HG02852 (cell line): ENCODE data around the gene PDGFRB.
"Not testable (repeated sequence)": the region's sequence is repeated elsewhere in the genome, so short reads cannot be mapped to it uniquely, and the experiment has no call there.

Experiments
- ATAC-seq: cut with Tn5 transposase; IDR thresholded peaks from one replicate; pipeline ENCODE4 v1.9.1; 2021; ENCODE audit warnings: mild to moderate bottlenecking, moderate library complexity; ENCODE audit not compliant: unreplicated experiment

Gene PDGFRB

DNA sequence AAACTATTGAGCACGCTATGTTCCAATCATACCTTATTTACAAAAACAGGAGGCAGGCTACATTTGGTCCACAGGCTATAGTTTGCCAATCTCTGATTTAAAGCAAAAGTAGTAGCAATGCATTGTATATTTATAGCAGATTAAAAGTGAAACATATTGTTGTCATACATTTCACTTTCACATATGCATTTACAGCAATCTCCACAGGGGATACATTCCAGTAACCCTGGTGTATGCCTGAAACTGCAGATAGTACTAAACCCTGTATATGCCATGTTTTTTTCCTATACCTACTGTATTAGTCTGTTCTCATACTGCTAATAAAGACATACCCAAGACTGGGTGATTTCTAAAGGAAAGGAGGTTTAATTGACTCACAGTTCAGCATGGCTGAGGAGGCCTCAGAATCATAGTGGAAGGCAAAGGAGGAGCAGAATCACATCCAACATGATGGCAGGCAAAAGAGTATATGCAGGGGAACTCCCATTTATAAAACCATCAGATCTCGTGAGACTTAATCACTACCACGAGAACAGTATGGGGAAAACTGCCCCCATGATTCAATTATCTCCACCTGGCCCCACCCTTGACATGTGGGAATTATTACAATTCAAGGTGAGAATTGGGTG lies 63.4 kb downstream of the PDGFRB start:
- peak; percentile 71 for ATAC-seq

GRCh38 chr5:150085950-150086715 lies 69.5 kb downstream of the PDGFRB start, which contains the start of gene CSF1R:
TSS of gene CSF1R (minus strand) at chr5:150086554. CDS start at chr5:150086427, 127 bp downstream.
- no peak for ATAC-seq

- no peak for ATAC-seq
Observed at GRCh38 chr5:150085191-150085912, 70.3 kb downstream of the PDGFRB start.

- ATAC-seq: not testable (repeated sequence)
Observed at GRCh38 chr5:150084754-150085153, 70.9 kb downstream of the PDGFRB start.

GRCh38 chr5:150082889-150083288 lies 72.8 kb downstream of the PDGFRB start:
- no peak for ATAC-seq

GRCh38 chr5:150082374-150082773 lies 73.3 kb downstream of the PDGFRB start:
- peak; percentile 22 for ATAC-seq

DNA sequence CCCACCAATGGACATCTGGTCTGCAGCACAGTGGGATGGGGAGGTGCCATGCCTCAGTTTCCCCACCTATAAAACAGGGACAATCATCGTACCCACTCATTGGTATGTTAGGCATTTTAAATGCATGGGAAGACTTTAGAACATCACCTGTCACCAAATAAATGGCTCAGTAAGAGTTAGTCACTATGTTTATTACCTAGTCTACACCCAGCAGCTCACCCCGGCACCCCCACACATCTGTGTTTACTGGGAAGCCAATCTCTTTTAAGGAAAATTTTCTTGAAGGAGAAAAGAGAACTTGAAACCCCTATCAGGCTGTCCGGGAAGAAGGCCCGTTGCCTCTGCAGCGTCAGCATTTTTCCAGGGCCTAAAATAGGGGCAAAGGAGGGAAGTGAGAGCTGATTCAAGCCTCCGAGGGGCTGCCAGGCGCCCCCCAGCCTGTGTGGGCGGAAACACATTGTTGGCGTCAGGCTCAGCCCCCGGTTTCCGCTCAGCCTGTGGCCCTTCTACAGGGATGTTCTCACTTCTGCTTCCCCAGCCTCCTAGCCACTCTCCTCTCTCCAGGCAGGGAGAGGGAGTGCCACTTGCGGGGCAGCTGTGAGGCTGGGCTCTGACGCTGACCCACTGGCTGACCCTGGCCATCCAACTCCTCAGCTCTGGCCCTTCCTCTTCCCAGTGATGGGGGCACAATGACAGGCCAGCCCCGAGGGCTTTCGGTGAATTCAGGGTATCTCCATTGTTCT lies 73.9 kb downstream of the PDGFRB start:
- peak; percentile 88 for ATAC-seq

DNA sequence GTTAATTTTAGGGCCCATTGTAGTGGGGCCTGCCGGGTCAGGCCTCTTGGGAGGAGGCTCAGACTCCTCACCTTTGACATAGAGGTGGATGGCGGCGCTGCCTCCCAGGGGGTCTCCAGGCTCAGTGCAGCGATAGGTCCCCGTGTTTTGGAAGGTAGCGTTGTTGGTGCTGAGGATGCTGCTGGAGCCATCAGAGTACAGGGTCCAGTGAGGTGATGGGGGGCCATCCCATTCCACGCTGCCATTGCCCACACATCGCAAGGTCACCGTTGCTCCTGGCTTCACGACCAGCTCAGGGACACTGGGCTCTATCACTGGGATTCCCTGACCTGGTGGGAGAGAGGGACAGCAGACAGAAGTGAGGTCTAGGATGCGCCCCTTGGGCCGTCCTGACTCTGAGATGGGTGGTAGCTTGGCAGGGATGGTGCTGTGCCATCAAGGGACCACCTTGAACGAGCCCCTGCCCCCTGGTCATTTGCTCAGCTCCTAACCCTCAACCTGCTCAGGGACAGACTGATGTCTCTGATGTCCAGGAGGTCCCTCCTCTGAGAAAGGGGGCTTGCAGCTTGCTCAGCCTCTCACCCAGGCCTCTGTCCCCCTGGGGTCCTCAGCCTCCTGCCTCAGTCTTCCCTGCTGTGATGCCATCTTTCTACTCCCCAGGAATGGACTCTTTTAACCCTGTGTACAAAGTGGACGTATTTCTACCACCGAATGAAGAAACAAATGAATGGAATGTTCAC lies 74.8 kb downstream of the PDGFRB start:
- ATAC-seq: no peak

DNA sequence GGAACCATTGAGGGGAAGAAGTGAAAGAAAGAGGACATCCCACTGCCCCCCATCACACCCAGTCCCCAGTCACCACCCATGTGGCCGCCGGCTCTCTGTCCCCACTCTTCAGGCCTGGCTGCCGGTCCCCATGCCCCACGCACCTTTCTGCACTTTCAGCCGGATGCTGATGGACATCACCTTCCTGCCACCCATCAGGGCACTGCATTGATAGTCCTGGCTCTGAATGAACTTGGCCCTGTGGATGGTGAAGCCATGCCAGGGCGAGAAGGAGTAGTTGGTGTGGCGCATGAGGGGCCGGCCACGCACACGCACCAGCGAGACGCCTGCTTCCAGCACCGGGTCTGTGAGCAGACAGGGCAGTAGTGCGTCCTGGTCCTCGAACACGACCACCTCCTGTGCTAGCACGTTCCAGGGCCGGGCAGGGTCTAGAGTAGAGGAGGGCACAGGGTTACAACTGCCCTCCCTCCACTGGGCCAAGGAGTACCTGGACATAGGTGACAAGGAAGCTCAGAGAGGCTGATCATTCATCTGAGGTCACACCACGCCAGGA lies 75.7 kb downstream of the PDGFRB start:
- no peak for ATAC-seq

DNA sequence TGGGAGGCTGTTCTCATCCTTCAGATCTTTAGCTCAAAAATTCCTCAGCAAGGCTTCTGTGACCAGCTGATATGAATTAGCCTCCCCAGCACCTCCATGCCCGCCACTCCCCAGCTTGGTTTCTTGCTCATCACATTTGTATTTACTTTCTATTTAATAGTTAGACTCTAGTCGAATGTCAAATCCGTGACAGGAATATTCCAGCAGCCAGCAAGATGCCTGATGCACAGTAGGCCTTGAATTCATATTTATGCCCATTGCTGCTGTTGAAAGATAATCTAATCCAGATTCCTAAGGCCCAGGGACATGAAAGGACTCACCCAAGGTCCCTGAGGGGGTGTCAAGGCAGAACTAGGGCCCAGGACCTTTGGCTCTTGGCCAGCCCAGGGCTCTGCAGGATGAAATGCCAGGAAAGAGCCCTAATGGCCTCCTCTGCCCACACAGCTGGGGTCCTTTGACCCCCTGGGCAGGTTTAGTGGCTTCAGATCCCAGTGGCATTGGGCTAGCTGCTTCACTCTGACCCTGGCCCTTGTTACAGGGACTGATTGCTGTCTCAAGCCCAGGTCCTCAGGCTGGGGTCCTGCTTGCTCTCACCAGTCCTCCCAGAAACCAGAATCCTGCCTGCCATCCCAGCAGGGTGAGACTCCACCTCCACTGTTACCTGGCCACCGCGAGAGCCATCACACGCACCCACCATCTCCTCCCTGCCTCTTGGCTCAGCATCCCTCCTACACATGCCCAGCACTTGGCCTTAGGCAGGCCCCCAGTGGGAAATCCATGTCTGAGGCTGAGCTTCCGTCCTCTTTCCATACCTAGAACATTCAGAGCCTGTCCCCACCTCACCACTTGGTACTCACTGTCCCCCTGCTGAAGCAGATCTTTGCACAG lies 76.6 kb downstream of the PDGFRB start:
- ATAC-seq: no peak

- ATAC-seq: no peak
Observed at GRCh38 chr5:150077996-150078801, 77.4 kb downstream of the PDGFRB start.

- no peak for ATAC-seq
Observed at GRCh38 chr5:150077060-150077459, 78.6 kb downstream of the PDGFRB start.

- ATAC-seq: no peak
Observed at GRCh38 chr5:150075806-150076205, 79.8 kb downstream of the PDGFRB start.

- ATAC-seq: no peak
Observed at GRCh38 chr5:150075233-150075632, 80.4 kb downstream of the PDGFRB start.

- no peak for ATAC-seq
Observed at GRCh38 chr5:150073677-150074076, 82.0 kb downstream of the PDGFRB start.

GRCh38 chr5:150073086-150073625 lies 82.5 kb downstream of the PDGFRB start:
- no peak for ATAC-seq

DNA sequence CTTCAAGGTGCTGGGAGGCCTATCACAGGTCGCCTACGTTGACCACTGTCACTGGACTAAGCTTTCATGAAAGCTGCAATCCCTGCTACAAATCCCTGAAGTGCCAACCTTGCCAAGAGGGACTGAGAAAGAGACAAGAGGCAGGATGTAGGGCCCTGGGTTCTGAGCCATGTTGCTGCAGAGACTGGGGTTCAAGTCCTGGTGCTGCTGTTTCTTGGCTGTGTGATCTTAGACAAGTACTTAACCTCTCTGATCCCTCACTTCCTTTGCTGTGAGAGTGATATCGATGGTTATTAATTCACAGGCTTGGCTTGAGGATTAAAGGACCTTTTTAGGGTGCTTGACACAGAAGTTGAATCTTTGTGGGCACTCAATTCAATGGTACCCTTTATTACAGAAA lies 84.8 kb downstream of the PDGFRB start:
- ATAC-seq: no peak
